H1 (cell line): ENCODE data around the gene ZNF680. TPM values are rescaled to one million over a fixed set of nuclear protein-coding genes. Genes with fewer than 3 reads are reported as not detected.

Experiments
- CTCF ChIA-PET: fragments of 300-600 bp; sonication (Branson Sonifier 250); formaldehyde crosslinking; loops from one replicate; lab custom pipeline; 2021; ENCODE audit not compliant: partially characterized antibody; lab: Charles Lee
- POLR2A ChIA-PET: fragments of 300-600 bp; sonication (Branson Sonifier 250); formaldehyde crosslinking; loops from one replicate; lab custom pipeline; 2021; ENCODE audit warnings: inconsistent platforms; ENCODE audit not compliant: partially characterized antibody; lab: Charles Lee
- DNase-seq, 2 experiments: peaks; one replicate each; pipeline versions ENCODE4 v3.0.0 to v3.0.0-alpha.2; 2010 to 2022; ENCODE audit warnings: low spot score in 2 of 2, low read depth in 1 of 2, mixed read lengths in 1 of 2
- FAIRE-seq: peaks from 2 replicates; lab custom pipeline; 2011; peaks lifted over from hg19 to GRCh38; lab: Jason Lieb, UNC
- H2AFZ ChIP-seq: 2 replicates; pipeline ENCODE4 v1.8.1; 2012; ENCODE audit warnings: low read length, inconsistent platforms
- H2AK5ac ChIP-seq: 2 replicates; pipeline ENCODE4 v1.6.1; 2013; ENCODE audit warnings: low read depth, low read length
- H2BK120ac ChIP-seq: replicated peaks from 2 replicates; pipeline ENCODE3; 2013; ENCODE audit warnings: low read depth, low read length, inconsistent platforms
- H2BK12ac ChIP-seq: 2 replicates; pipeline ENCODE4 v1.6.1; 2013; ENCODE audit warnings: low read depth, low read length
- H2BK15ac ChIP-seq: 2 replicates; pipeline ENCODE4 v1.6.1; 2013; ENCODE audit warnings: low read length
- H2BK20ac ChIP-seq: 2 replicates; pipeline ENCODE4 v1.6.1; 2013; ENCODE audit warnings: low read length
- H2BK5ac ChIP-seq: 2 replicates; pipeline ENCODE4 v1.6.1; 2013; ENCODE audit warnings: low read depth, low read length
- H3K14ac ChIP-seq: 2 replicates; pipeline ENCODE4 v1.6.1; 2013; ENCODE audit warnings: inconsistent platforms; ENCODE audit not compliant: insufficient read length
- H3K18ac ChIP-seq: 2 replicates; pipeline ENCODE4 v1.6.1; 2013; ENCODE audit warnings: low read length; ENCODE audit errors: extremely low read depth
- H3K23ac ChIP-seq: 2 replicates; pipeline ENCODE4 v1.6.1; 2013; ENCODE audit warnings: inconsistent platforms; ENCODE audit not compliant: insufficient read length
- H3K23me2 ChIP-seq: 2 replicates; pipeline ENCODE4 v1.6.1; 2013; ENCODE audit warnings: low read depth, low read length
- H3K27ac ChIP-seq: 2 replicates; pipeline ENCODE4 v1.6.1; 2011; ENCODE audit warnings: low read depth, low read length, inconsistent platforms
- H3K27me3 ChIP-seq, 4 experiments: replicated peaks in 1 of 4; 1 replicate in 1 of 4; 2 replicates in 3 of 4; pipeline versions ENCODE4 v1.6.1 to v1.8.1; 2011 to 2013; ENCODE audit warnings: low read length in 3 of 4, mild to moderate bottlenecking in 3 of 4, inconsistent platforms in 2 of 4, mixed read lengths in 2 of 4, moderate library complexity in 1 of 4; ENCODE audit not compliant: control insufficient read depth in 3 of 4, insufficient read depth in 3 of 4; ENCODE audit errors: extremely low read depth in 1 of 4
- H3K36me3 ChIP-seq, 4 experiments: 2 replicates each; pipeline versions ENCODE4 v1.6.1 to v1.8.1; 2011 to 2013; ENCODE audit warnings: mild to moderate bottlenecking in 4 of 4, low read length in 3 of 4, moderate library complexity in 2 of 4, control low read depth in 1 of 4, inconsistent platforms in 1 of 4; ENCODE audit not compliant: insufficient read depth in 4 of 4, control insufficient read depth in 2 of 4
- H3K4ac ChIP-seq: replicated peaks from 2 replicates; pipeline ENCODE3; 2013; ENCODE audit warnings: low read length, low read depth, mixed read lengths, inconsistent platforms; ENCODE audit not compliant: insufficient read length
- H3K4me1 ChIP-seq, 4 experiments: replicated peaks in 1 of 4; 1 replicate in 1 of 4; 2 replicates in 3 of 4; pipeline versions ENCODE4 v1.6.1 to v1.8.1; 2011 to 2013; ENCODE audit warnings: low read length in 3 of 4, inconsistent platforms in 2 of 4, mixed read lengths in 1 of 4; ENCODE audit not compliant: insufficient read depth in 4 of 4, control insufficient read depth in 3 of 4
- H3K4me2 ChIP-seq, 2 experiments: 2 replicates each; pipeline versions ENCODE4 v1.6.1 to v1.8.1; 2011 to 2013; ENCODE audit warnings: low read depth in 2 of 2, low read length in 2 of 2, control low read depth in 1 of 2, inconsistent platforms in 1 of 2, mild to moderate bottlenecking in 1 of 2; ENCODE audit not compliant: insufficient read depth in 1 of 2
- H3K4me3 ChIP-seq, 4 experiments: fragments of 200-600, 300-600 bp in 1 of 4; sonication (generic), shearing (Covaris generic), sonication (Bioruptor Twin) in 1 of 4; 2 replicates each; pipeline versions ENCODE4 v1.5.1 to v1.8.1; 2011 to 2016; ENCODE audit warnings: low read length in 4 of 4, low read depth in 3 of 4, control low read depth in 2 of 4, inconsistent platforms in 2 of 4, mild to moderate bottlenecking in 2 of 4, mixed read lengths in 1 of 4, moderate library complexity in 1 of 4; ENCODE audit not compliant: insufficient read depth in 2 of 4; ENCODE audit errors: extremely low read depth in 1 of 4
- H3K56ac ChIP-seq: replicated peaks from 2 replicates; pipeline ENCODE3; 2013; ENCODE audit warnings: low read depth, mild to moderate bottlenecking, mixed read lengths, low read length, inconsistent platforms; ENCODE audit not compliant: insufficient read length
- H3K79me1 ChIP-seq: 2 replicates; pipeline ENCODE4 v1.6.1; 2013; ENCODE audit warnings: low read depth, low read length, control low read depth
- H3K79me2 ChIP-seq, 2 experiments: 2 replicates each; pipeline versions ENCODE4 v1.6.1 to v1.8.1; 2012 to 2013; ENCODE audit warnings: low read length in 2 of 2, mild to moderate bottlenecking in 2 of 2, inconsistent platforms in 1 of 2; ENCODE audit not compliant: insufficient read depth in 2 of 2, control insufficient read depth in 1 of 2
- H3K9ac ChIP-seq, 4 experiments: replicated peaks in 1 of 4; 1 replicate in 1 of 4; 2 replicates in 3 of 4; pipeline versions ENCODE4 v1.6.1 to v1.8.1; 2011 to 2013; ENCODE audit warnings: low read depth in 3 of 4, low read length in 3 of 4, control low read depth in 2 of 4, mild to moderate bottlenecking in 2 of 4, moderate library complexity in 2 of 4, inconsistent platforms in 1 of 4; ENCODE audit errors: extremely low read depth in 1 of 4
- H3K9me3 ChIP-seq, 2 experiments: 2 replicates each; pipeline versions ENCODE4 v1.6.1 to v1.8.1; 2012 to 2013; ENCODE audit warnings: mild to moderate bottlenecking in 2 of 2, moderate library complexity in 2 of 2, control low read depth in 1 of 2, inconsistent platforms in 1 of 2, low read depth in 1 of 2, low read length in 1 of 2, mixed read lengths in 1 of 2; ENCODE audit not compliant: insufficient read depth in 2 of 2
- H4K20me1 ChIP-seq, 2 experiments: replicated peaks in 1 of 2; 2 replicates each; pipeline versions ENCODE3 to v1.8.1; 2011 to 2013; ENCODE audit warnings: inconsistent platforms in 2 of 2, low read length in 2 of 2, mild to moderate bottlenecking in 1 of 2; ENCODE audit not compliant: insufficient read depth in 2 of 2, control insufficient read depth in 1 of 2
- H4K5ac ChIP-seq: 2 replicates; pipeline ENCODE4 v1.6.1; 2013; ENCODE audit warnings: low read length, low read depth, mixed read lengths, inconsistent platforms; ENCODE audit not compliant: insufficient read length
- H4K8ac ChIP-seq: 2 replicates; pipeline ENCODE4 v1.8.0; 2013; ENCODE audit warnings: mild to moderate bottlenecking, moderate library complexity, low read length, inconsistent platforms; ENCODE audit not compliant: insufficient read depth; ENCODE audit errors: extremely low read depth
- H4K91ac ChIP-seq: replicated peaks from 2 replicates; pipeline ENCODE3; 2013; ENCODE audit warnings: low read length, mixed read lengths, inconsistent platforms; ENCODE audit not compliant: insufficient read length
- JUND ChIP-seq: IDR thresholded peaks from 2 replicates; pipeline ENCODE4 v1.6.1; 2011; ENCODE audit warnings: mild to moderate bottlenecking, improper control_type of control experiment, low read length
- RAD21 ChIP-seq, 2 experiments: IDR thresholded peaks in 1 of 2; conservative IDR thresholded peaks in 1 of 2; 2 replicates each; pipeline ENCODE4 v1.6.1; 2011; ENCODE audit warnings: low read depth in 2 of 2, low read length in 2 of 2, improper control_type of control experiment in 1 of 2, inconsistent platforms in 1 of 2, mild to moderate bottlenecking in 1 of 2, moderate library complexity in 1 of 2
- TBP ChIP-seq: IDR thresholded peaks from 2 replicates; pipeline ENCODE4 v1.6.1; 2011; ENCODE audit warnings: low read depth, low read length, improper control_type of control experiment
- TEAD4 ChIP-seq: IDR thresholded peaks from 2 replicates; pipeline ENCODE4 v1.6.1; 2012; ENCODE audit warnings: low read depth, low read length, inconsistent platforms, mixed read lengths
- WGBS, 2 experiments: shearing (Covaris generic) in 1 of 2; methylation state at CpG; one replicate each; pipeline versions ENCODE4 v1.1.6 to v1.1.7; 2013 to 2015; ENCODE audit warnings: low lambda C conversion rate in 2 of 2, mixed read lengths in 2 of 2, inconsistent platforms in 1 of 2, low coverage in 1 of 2, missing lambda C conversion rate in 1 of 2; ENCODE audit not compliant: insufficient replicate concordance in 2 of 2, insufficient coverage in 1 of 2, insufficient read length in 1 of 2; ENCODE audit errors: extremely low coverage in 1 of 2, missing lambda C conversion rate in 1 of 2; 5-methylcytosine and 5-hydroxymethylcytosine counted together
- polyA plus RNA-seq, 7 experiments: library from polyadenylated mRNA; depleted of rRNA in 3 of 7; stranded (reverse) in 5 of 7; unstranded in 2 of 7; fragments of >200 nt in 5 of 7; fragments of 200-250 nt in 2 of 7; gene quantifications; 1 replicate in 5 of 7; 2 replicates in 1 of 7; 4 replicates in 1 of 7; pipeline versions ENCODE4 v1.2.1 to v1.2.3, GENCODE V29; 2011 to 2013; ENCODE audit warnings: missing spikeins in 2 of 7, mixed read lengths in 2 of 7
- total RNA-seq: library from RNA; stranded (reverse); fragmentation: NEBNext Ultra II Directional; extraction: Animal tissue kit (Norgen Biotek cat#: 25700); gene quantifications from 2 replicates; pipeline ENCODE4 v1.2.1, GENCODE V29; 2021
- TF ChIP-seq, protein P1 (sequence below): IDR thresholded peaks from 2 replicates; pipeline ENCODE4 v1.6.1; 2011; ENCODE audit warnings: low read length, improper control_type of control experiment
- TF ChIP-seq, protein P2 (sequence below): IDR thresholded peaks from 2 replicates; pipeline ENCODE4 v1.6.1; 2012; ENCODE audit warnings: inconsistent platforms

Gene ZNF680
- total and polyA plus RNA-seq, 2 of the 8 experiments (the other 6 are each of a cell fraction or from before 2014, with no cell fraction given): 15.3 TPM; not detected in 1

- Histone ChIP-seq H4K5ac (no peak overlapping the region), H3K36me3 (no peaks in the 10 kb centered on the region; a peak in 1 of 8 replicates), H3K56ac (no peak overlapping the region), H2BK15ac (no peak overlapping the region), H3K18ac (no peak overlapping the region), H3K14ac (no peak overlapping the region), H2BK20ac (no peak overlapping the region), H3K4me2 (no peak overlapping the region), H3K4me1 (no peaks in the 10 kb centered on the region), H4K91ac (no peak overlapping the region), H3K9me3 (peaks cover 55 to 70% of the 10 kb centered on the region in 2 experiments), H3K79me1 (no peaks in the 10 kb centered on the region), H4K8ac (no peak overlapping the region), H3K27me3 (no peaks in the 10 kb centered on the region), H2BK5ac (no peak overlapping the region), H2BK120ac (no peak overlapping the region), H3K27ac (no peak overlapping the region), H4K20me1 (no peaks in the 10 kb centered on the region), H2BK12ac (no peak overlapping the region), H2AFZ (no peak overlapping the region), H3K79me2 (no peaks in the 10 kb centered on the region), H3K9ac (no peak overlapping the region), H3K4me3 (no peak overlapping the region), H3K4ac (no peak overlapping the region), H3K23ac (no peak overlapping the region), H3K23me2 (no peaks in the 10 kb centered on the region), H2AK5ac (no peak overlapping the region)
- ChIA-PET POLR2A (interaction anchor here (1.7 kb wide), 1 partner anchor 58 kb away, joined by 4 read pairs; the partner anchor contains the start of gene ZNF680), CTCF (no interaction called here)
- 76% methylated on average over 3 of the region's 3 CpGs; no CpG with 5 or more reads in 1 of the 2 experiments for whole genome bisulfite sequencing, 2 experiments
- FAIRE-seq (no peak), DNase-seq (no peak)
- TF ChIP-seq TBP (no peak), JUND (no peak), RAD21 (IDR thresholded peaks at IDR 0.05 in 1 of 2, conservative IDR thresholded peaks at IDR 0.05 in 1 of 2; ENCODE audit: low read depth in 2 of 2, low read length in 2 of 2) (no peak), TEAD4 (no peak)
- TF ChIP-seq, protein P1, sequence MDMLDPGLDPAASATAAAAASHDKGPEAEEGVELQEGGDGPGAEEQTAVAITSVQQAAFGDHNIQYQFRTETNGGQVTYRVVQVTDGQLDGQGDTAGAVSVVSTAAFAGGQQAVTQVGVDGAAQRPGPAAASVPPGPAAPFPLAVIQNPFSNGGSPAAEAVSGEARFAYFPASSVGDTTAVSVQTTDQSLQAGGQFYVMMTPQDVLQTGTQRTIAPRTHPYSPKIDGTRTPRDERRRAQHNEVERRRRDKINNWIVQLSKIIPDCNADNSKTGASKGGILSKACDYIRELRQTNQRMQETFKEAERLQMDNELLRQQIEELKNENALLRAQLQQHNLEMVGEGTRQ: no peak
- TF ChIP-seq, protein P2, sequence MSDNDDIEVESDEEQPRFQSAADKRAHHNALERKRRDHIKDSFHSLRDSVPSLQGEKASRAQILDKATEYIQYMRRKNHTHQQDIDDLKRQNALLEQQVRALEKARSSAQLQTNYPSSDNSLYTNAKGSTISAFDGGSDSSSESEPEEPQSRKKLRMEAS: no peak
These were observed 58.2 kb downstream of the ZNF680 start for GRCh38 chr7:64504581-64505120.
